Central memory CD8-positive, alpha-beta T cell (primary cell): ENCODE measurements around the gene NLRP1.

Experiments
- ATAC-seq: fragments of 150-1000 bp; cut with Tn5 transposase; replicated peaks from 2 replicates; pipeline ENCODE4 v1.10.0; 2022; ENCODE audit warnings: mild to moderate bottlenecking, moderate FRiP score, moderate number of reproducible peaks; ENCODE audit not compliant: poor library complexity, severe bottlenecking; ENCODE audit errors: extremely low read depth
- DNase-seq, 2 donors: peaks; one replicate each; pipeline ENCODE4 v3.0.0; 2021; ENCODE audit warnings: low spot score in 2 of 2
- H3K27ac Mint-ChIP-seq: one replicate; pipeline ENCODE4 v1.8.0; 2022; ENCODE audit warnings: low read depth, mild to moderate bottlenecking, moderate library complexity, mixed read lengths
- H3K27me3 Mint-ChIP-seq: one replicate; pipeline ENCODE4 v1.8.0; 2022; ENCODE audit warnings: mixed read lengths
- H3K36me3 Mint-ChIP-seq: one replicate; pipeline ENCODE4 v1.8.0; 2022; ENCODE audit warnings: mild to moderate bottlenecking, moderate library complexity, mixed read lengths; ENCODE audit not compliant: insufficient read depth
- H3K4me1 Mint-ChIP-seq: one replicate; pipeline ENCODE4 v1.8.0; 2022; ENCODE audit warnings: mixed read lengths
- H3K4me3 Mint-ChIP-seq: one replicate; pipeline ENCODE4 v1.8.0; 2022; ENCODE audit warnings: mild to moderate bottlenecking, moderate library complexity, mixed read lengths
- H3K9me3 Mint-ChIP-seq: one replicate; pipeline ENCODE4 v1.8.0; 2022; ENCODE audit warnings: mixed read lengths

Gene NLRP1

GRCh38 chr17:5522476-5522875 lies 61.8 kb downstream of the NLRP1 start:
- no peak for ATAC-seq
- no peak for DNase-seq
- peaks cover 41% of the 10 kb centered on the region for H3K36me3 Mint-ChIP-seq
- H3K4me1 Mint-ChIP-seq, result peaks cover 8% of the 10 kb centered on the region
- H3K4me3 Mint-ChIP-seq, result no peak overlapping the region
- H3K27ac Mint-ChIP-seq, result no peak overlapping the region
- H3K9me3 Mint-ChIP-seq, result no peaks in the 10 kb centered on the region
- H3K27me3 Mint-ChIP-seq, result no peaks in the 10 kb centered on the region

- Mint-ChIP-seq H3K9me3 (peaks cover 6% of the 10 kb centered on the region), H3K4me1 (peaks cover 49% of the 10 kb centered on the region), H3K4me3 (no peak overlapping the region), H3K27me3 (no peaks in the 10 kb centered on the region), H3K36me3 (peaks cover 28% of the 10 kb centered on the region), H3K27ac (no peak overlapping the region)
- DNase-seq (no peak), ATAC-seq (no peak)
These were observed 68.1 kb downstream of the NLRP1 start for GRCh38 chr17:5516060-5516792.

- Mint-ChIP-seq H3K4me1 (peaks cover 42% of the 10 kb centered on the region), H3K27ac (no peak overlapping the region), H3K27me3 (no peaks in the 10 kb centered on the region), H3K4me3 (no peak overlapping the region), H3K9me3 (peaks cover 6% of the 10 kb centered on the region), H3K36me3 (peaks cover 28% of the 10 kb centered on the region)
- ATAC-seq, result no peak
- no peak for DNase-seq
These were observed 69.3 kb downstream of the NLRP1 start for GRCh38 chr17:5514976-5515375.

GRCh38 chr17:5513628-5514027 lies 70.7 kb downstream of the NLRP1 start:
- Mint-ChIP-seq H3K27ac (peak overlapping the region; percentile 61), H3K27me3 (no peaks in the 10 kb centered on the region), H3K4me3 (no peak overlapping the region), H3K36me3 (peaks cover 27% of the 10 kb centered on the region), H3K4me1 (peaks cover 42% of the 10 kb centered on the region), H3K9me3 (peaks cover 6% of the 10 kb centered on the region)
- peak; percentile 91 for ATAC-seq
- DNase-seq, result no peak

GRCh38 chr17:5511401-5512225 lies 72.7 kb downstream of the NLRP1 start:
- peak; percentile 57 for ATAC-seq
- peak overlapping the region; percentile 96 for H3K27ac Mint-ChIP-seq
- H3K9me3 Mint-ChIP-seq, result peaks cover 6% of the 10 kb centered on the region
- H3K4me1 Mint-ChIP-seq, result peaks cover 42% of the 10 kb centered on the region
- no peaks in the 10 kb centered on the region for H3K27me3 Mint-ChIP-seq
- peaks cover 19% of the 10 kb centered on the region for H3K36me3 Mint-ChIP-seq
- H3K4me3 Mint-ChIP-seq, result peak overlapping the region; percentile 62
- no peak for DNase-seq

- H3K36me3 Mint-ChIP-seq, result peaks cover 13% of the 10 kb centered on the region
- no peak overlapping the region for H3K27ac Mint-ChIP-seq
- H3K27me3 Mint-ChIP-seq, result no peaks in the 10 kb centered on the region
- peaks cover 6% of the 10 kb centered on the region for H3K9me3 Mint-ChIP-seq
- no peak for ATAC-seq
- H3K4me3 Mint-ChIP-seq, result no peak overlapping the region
- no peak for DNase-seq
- peaks cover 37% of the 10 kb centered on the region for H3K4me1 Mint-ChIP-seq
These were observed 73.5 kb downstream of the NLRP1 start for GRCh38 chr17:5510771-5511170.

GRCh38 chr17:5509482-5509881 lies 74.8 kb downstream of the NLRP1 start:
- H3K4me3 Mint-ChIP-seq, result no peak overlapping the region

GRCh38 chr17:5508810-5509209 lies 75.5 kb downstream of the NLRP1 start:
- Mint-ChIP-seq H3K36me3 (peaks cover 7% of the 10 kb centered on the region), H3K27ac (no peak overlapping the region), H3K27me3 (no peaks in the 10 kb centered on the region), H3K9me3 (peaks cover 6% of the 10 kb centered on the region), H3K4me3 (no peak overlapping the region), H3K4me1 (peaks cover 24% of the 10 kb centered on the region)
- no peak for ATAC-seq
- DNase-seq, result no peak

More at GRCh38 chr17:5509482-5509881, 74.8 kb downstream of the NLRP1 start:
- Mint-ChIP-seq H3K36me3 (peaks cover 8% of the 10 kb centered on the region), H3K9me3 (peaks cover 6% of the 10 kb centered on the region), H3K4me1 (peaks cover 29% of the 10 kb centered on the region), H3K27me3 (no peaks in the 10 kb centered on the region), H3K27ac (no peak overlapping the region)
- ATAC-seq, result no peak
- DNase-seq, result no peak

GRCh38 chr17:5506307-5506706 lies 78.0 kb downstream of the NLRP1 start:
- Mint-ChIP-seq H3K4me3 (no peak overlapping the region), H3K36me3 (peaks cover 1% of the 10 kb centered on the region), H3K4me1 (no peaks in the 10 kb centered on the region), H3K27ac (no peak overlapping the region), H3K27me3 (no peaks in the 10 kb centered on the region), H3K9me3 (no peaks in the 10 kb centered on the region)
- ATAC-seq, result no peak
- no peak for DNase-seq

- H3K4me1 Mint-ChIP-seq, result peaks cover 6% of the 10 kb centered on the region
- H3K36me3 Mint-ChIP-seq, result peaks cover 8% of the 10 kb centered on the region
- DNase-seq (no peak), ATAC-seq (no peak)
- H3K4me3 Mint-ChIP-seq, result no peak overlapping the region
- no peak overlapping the region for H3K27ac Mint-ChIP-seq
- H3K9me3 Mint-ChIP-seq, result no peaks in the 10 kb centered on the region
- H3K27me3 Mint-ChIP-seq, result no peaks in the 10 kb centered on the region
These were observed 81.8 kb downstream of the NLRP1 start for GRCh38 chr17:5502552-5502951.

GRCh38 chr17:5501685-5502084 lies 82.6 kb downstream of the NLRP1 start:
- peak overlapping the region; percentile 84 for H3K27ac Mint-ChIP-seq
- peak overlapping the region; percentile 87 for H3K4me3 Mint-ChIP-seq
- no peaks in the 10 kb centered on the region for H3K9me3 Mint-ChIP-seq
- DNase-seq (no peak), ATAC-seq (no peak)
- peaks cover 8% of the 10 kb centered on the region for H3K36me3 Mint-ChIP-seq
- H3K27me3 Mint-ChIP-seq, result no peaks in the 10 kb centered on the region
- H3K4me1 Mint-ChIP-seq, result peaks cover 12% of the 10 kb centered on the region

GRCh38 chr17:5500589-5501391 lies 83.5 kb downstream of the NLRP1 start:
- DNase-seq (peak; percentile 56 to 75), ATAC-seq (peak; percentile 91)
- H3K27me3 Mint-ChIP-seq, result no peaks in the 10 kb centered on the region
- H3K36me3 Mint-ChIP-seq, result peaks cover 8% of the 10 kb centered on the region
- H3K9me3 Mint-ChIP-seq, result no peaks in the 10 kb centered on the region
- H3K27ac Mint-ChIP-seq, result peak overlapping the region; percentile 84
- H3K4me3 Mint-ChIP-seq, result peak overlapping the region; percentile 87
- H3K4me1 Mint-ChIP-seq, result peaks cover 12% of the 10 kb centered on the region
